Thoracic aorta (tissue), 2 donors: Measurements from ENCODE around the gene CYB561A3. TPM values are rescaled to one million over a fixed set of nuclear protein-coding genes. Genes with fewer than 3 reads are reported as not detected.

Experiments used
- ATAC-seq: fragments of 150-250 bp; one replicate; pipeline ENCODE4 v1.8.0; 2017; ENCODE audit warnings: low read depth; ENCODE audit not compliant: insufficient number of reproducible peaks, low FRiP score
- DNase-seq: peaks from one replicate; pipeline ENCODE4 v3.0.0-alpha.2; 2020; ENCODE audit warnings: low spot score
- H3K27ac ChIP-seq, 2 donors: fragments of 200-600 bp; sonication (generic); 1 replicate in 1 of 2; 2 replicates in 1 of 2; pipeline ENCODE4 v1.5.1; 2016; ENCODE audit warnings: mild to moderate bottlenecking in 2 of 2, moderate library complexity in 2 of 2
- H3K27me3 ChIP-seq: fragments of 200-600 bp; sonication (generic); replicated peaks from 2 replicates; pipeline ENCODE4 v1.6.0; 2016; ENCODE audit warnings: mild to moderate bottlenecking; ENCODE audit not compliant: insufficient read depth
- H3K36me3 ChIP-seq: fragments of 200-600 bp; sonication (generic); one replicate; pipeline ENCODE4 v1.5.1; 2016
- H3K4me1 ChIP-seq, 2 donors: fragments of 200-600 bp; sonication (generic); 1 replicate in 1 of 2; 2 replicates in 1 of 2; pipeline versions ENCODE4 v1.5.1 to v1.6.0; 2016; ENCODE audit warnings: low read depth in 2 of 2, mild to moderate bottlenecking in 1 of 2; ENCODE audit not compliant: control insufficient read depth in 1 of 2
- H3K4me3 ChIP-seq: fragments of 200-600 bp; sonication (generic); 2 replicates; pipeline ENCODE4 v1.5.1; 2016; ENCODE audit warnings: mild to moderate bottlenecking
- H3K9me3 ChIP-seq: fragments of 200-600 bp; sonication (generic); 2 replicates; pipeline ENCODE4 v1.5.1; 2016
- CTCF ChIP-seq: fragments of 200-600 bp; sonication (generic); IDR thresholded peaks from one replicate; pipeline ENCODE4 v1.5.1; 2019; ENCODE audit warnings: antibody characterized with exemption
- total RNA-seq, 2 donors: library from RNA; depleted of rRNA; stranded (reverse); fragments of >200 nt; gene quantifications; one replicate each; pipeline versions ENCODE4 v1.1.0 to v1.2.3, GENCODE V29; 2016

CYB561A3 gene
- total RNA-seq, 2 donors from 2014 or later = 37.1 to 80.8 TPM

- Histone ChIP-seq H3K9me3 (no peaks in the 10 kb centered on the region), H3K36me3 (peaks cover 84% of the 10 kb centered on the region), H3K4me3 (no peak overlapping the region), H3K4me1 (no peaks in the 10 kb centered on the region), H3K27ac (no peak overlapping the region), H3K27me3 (no peaks in the 10 kb centered on the region)
- TF ChIP-seq CTCF = no peak
- ATAC-seq = no peak
- no peak for DNase-seq
Measured at GRCh38 chr11:61315260-61315659, 46.4 kb downstream of the CYB561A3 start.

GRCh38 chr11:61310749-61311148 lies 50.9 kb downstream of the CYB561A3 start:
- no peaks in the 10 kb centered on the region for H3K9me3 ChIP-seq
- DNase-seq (no peak), ATAC-seq (no peak)
- no peak overlapping the region for H3K4me3 ChIP-seq
- H3K27me3 ChIP-seq = no peaks in the 10 kb centered on the region
- H3K4me1 ChIP-seq = no peaks in the 10 kb centered on the region
- H3K36me3 ChIP-seq = peaks cover 94% of the 10 kb centered on the region
- no peak for TF ChIP-seq CTCF
- no peak overlapping the region for H3K27ac ChIP-seq

- TF ChIP-seq CTCF = no peak
- no peaks in the 10 kb centered on the region for H3K9me3 ChIP-seq
- no peaks in the 10 kb centered on the region for H3K27me3 ChIP-seq
- H3K4me1 ChIP-seq = no peaks in the 10 kb centered on the region
- no peak overlapping the region for H3K4me3 ChIP-seq
- no peak for DNase-seq
- H3K36me3 ChIP-seq = peaks cover 96% of the 10 kb centered on the region
- ATAC-seq = no peak
- no peak overlapping the region for H3K27ac ChIP-seq
Measured at GRCh38 chr11:61309739-61310138, 51.9 kb downstream of the CYB561A3 start.

- ATAC-seq = no peak
- Histone ChIP-seq H3K4me1 (no peaks in the 10 kb centered on the region), H3K9me3 (no peaks in the 10 kb centered on the region), H3K4me3 (no peak overlapping the region), H3K36me3 (peaks cover 96% of the 10 kb centered on the region), H3K27ac (no peak overlapping the region), H3K27me3 (no peaks in the 10 kb centered on the region)
- DNase-seq = no peak
- no peak for TF ChIP-seq CTCF
Measured at GRCh38 chr11:61309141-61309540, 52.5 kb downstream of the CYB561A3 start.

GRCh38 chr11:61307354-61307753 lies 54.3 kb downstream of the CYB561A3 start:
- DNase-seq (no peak), ATAC-seq (no peak)
- H3K27me3 ChIP-seq = no peaks in the 10 kb centered on the region
- H3K9me3 ChIP-seq = no peaks in the 10 kb centered on the region
- no peak overlapping the region for H3K27ac ChIP-seq
- TF ChIP-seq CTCF = no peak
- no peak overlapping the region for H3K4me3 ChIP-seq
- peaks cover 95% of the 10 kb centered on the region for H3K36me3 ChIP-seq
- no peaks in the 10 kb centered on the region for H3K4me1 ChIP-seq
